Occipital lobe (tissue), 2 donors: ENCODE results near the gene PKNOX2. TPM values are rescaled to one million over a fixed set of nuclear protein-coding genes. Genes with fewer than 3 reads are reported as not detected.

Experiments
- DNase-seq: peaks from one replicate; lab custom pipeline; 2025; lab: John Stamatoyannopoulos, UW
- total RNA-seq: library from RNA; depleted of rRNA; stranded (reverse); fragments of >200 nt; gene quantifications from one replicate; pipeline ENCODE4 v1.2.3, GENCODE V29; 2014

PKNOX2 gene
- total RNA-seq, 1 donor from 2014 or later: 5.3 TPM

GRCh38 chr11:125335106-125335505, 170.6 kb downstream of the PKNOX2 start:
- DNase-seq: no peak

DNA sequence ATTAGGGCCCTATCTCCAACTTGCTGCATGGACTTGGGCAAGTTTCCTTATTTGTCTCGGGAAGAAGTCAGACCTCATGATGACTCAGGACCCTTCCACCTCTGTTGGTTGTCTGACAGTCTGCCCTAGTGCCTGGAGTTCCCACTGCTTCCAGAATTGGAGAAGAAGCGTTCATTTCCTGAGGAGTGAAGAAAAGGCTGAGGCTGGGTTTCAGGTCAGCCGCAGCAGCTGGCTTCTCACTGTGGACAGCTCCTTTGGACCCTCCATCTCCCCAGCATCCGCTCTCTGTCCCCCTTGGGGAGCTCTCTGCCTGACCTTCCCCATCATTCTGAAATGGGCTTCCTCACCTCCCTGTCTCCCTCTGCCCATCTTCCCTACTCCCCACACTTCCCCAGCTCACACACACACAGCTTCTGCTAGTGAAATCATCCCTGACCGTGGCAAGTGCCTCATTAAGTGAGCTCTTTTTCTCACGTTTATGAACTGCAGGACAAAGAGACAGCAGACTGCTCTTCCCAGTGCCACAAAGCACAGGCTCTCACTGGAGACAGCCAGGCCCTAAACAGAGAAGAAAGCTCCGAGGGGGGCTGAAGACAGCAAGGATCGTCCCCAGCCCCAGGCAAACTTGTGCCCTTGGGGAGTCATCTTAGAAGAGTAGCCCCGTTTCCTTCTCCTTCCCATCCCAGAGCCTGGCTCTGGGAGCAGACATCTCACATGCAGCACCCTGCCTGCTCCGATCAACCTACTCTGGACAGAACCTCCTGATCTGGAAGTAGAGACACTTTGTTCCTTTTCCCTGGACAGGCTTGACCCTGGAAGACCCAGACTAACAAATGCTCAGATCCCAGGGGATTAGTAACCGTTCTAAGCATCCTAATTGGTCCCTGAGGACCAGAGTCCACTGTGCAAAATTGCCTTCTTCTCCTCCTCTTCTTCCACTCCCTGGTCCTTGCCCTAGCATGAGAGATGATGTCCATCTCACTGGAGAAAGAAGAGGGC, 173.6 kb downstream of the PKNOX2 start:
- DNase-seq: no peak

- no peak for DNase-seq
Observed at GRCh38 chr11:125338886-125339811, 174.6 kb downstream of the PKNOX2 start.

DNA sequence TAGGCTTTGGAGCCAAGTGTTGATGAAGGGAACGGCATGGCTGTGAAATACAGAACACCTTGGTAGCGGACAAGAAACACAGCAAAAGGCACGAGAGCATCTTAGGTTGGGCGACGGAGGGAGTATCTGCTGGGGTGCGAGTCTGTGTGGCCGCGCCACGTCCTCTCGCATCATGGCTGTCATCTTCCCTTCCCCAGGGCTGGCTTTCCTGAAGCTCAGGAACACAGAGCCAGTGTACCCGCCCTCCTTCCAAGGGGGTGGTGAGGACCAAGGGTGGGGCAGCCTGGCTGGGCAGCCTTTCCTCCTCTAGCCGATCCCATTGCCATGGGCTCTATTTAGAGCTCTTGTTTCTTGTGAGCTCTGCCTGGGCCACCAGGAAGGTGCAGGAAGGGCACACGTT, 177.1 kb downstream of the PKNOX2 start:
- no peak for DNase-seq

- no peak for DNase-seq
Observed at GRCh38 chr11:125342281-125342930, 177.9 kb downstream of the PKNOX2 start.

- no peak for DNase-seq
Observed at GRCh38 chr11:125343086-125343717, 178.7 kb downstream of the PKNOX2 start.

DNA sequence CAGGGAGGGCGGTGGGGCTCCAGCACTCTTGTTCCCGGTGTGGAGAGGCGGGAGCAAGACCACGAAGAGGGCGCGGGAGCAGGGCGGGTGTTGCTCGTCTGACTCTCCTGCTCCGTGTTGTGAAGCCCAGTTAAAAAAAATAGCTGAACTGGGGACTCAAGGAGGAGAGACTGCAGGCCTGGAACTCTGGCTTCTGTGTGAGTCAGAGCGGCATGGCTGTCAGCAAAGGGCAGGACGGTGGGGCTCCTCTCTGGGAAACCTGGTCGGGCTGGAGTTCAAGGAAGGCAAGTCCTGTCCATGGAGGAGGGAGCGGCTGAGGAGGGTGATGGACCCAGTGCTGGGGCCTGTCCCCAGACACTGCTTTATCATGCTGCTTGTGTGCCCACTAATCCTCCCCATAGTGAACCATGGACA, 179.2 kb downstream of the PKNOX2 start:
- no peak for DNase-seq

DNA sequence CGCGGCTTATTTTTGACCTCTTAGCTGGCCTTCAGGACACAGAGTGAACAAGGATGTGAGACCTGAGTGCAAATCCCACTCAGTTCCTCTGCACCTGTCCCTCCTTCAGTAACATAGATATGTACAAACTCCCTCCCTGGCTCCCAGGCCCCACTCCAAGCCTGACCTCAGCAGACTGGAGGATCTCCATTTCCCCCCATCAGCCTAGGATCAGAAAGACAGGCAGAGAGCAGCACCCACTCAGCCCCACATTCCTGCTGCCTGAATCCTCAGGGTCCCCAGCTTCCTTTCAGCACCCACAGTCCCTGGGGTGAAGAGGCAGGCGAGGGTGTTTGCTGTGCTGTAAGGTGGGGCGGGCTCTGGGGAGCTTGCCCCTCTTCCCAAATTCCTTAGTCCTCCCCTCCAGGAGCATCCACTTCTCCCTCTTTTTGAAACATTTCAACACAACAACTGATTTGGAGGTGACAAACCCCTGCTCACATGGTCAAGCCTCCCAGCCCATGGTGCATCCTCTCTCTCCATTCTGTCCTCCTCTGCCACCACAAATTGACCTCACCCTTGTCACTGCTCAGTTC, 180.4 kb downstream of the PKNOX2 start:
- DNase-seq: no peak

- DNase-seq: peak; percentile 47
Observed at GRCh38 chr11:125345421-125346178, 181.0 kb downstream of the PKNOX2 start.

DNA sequence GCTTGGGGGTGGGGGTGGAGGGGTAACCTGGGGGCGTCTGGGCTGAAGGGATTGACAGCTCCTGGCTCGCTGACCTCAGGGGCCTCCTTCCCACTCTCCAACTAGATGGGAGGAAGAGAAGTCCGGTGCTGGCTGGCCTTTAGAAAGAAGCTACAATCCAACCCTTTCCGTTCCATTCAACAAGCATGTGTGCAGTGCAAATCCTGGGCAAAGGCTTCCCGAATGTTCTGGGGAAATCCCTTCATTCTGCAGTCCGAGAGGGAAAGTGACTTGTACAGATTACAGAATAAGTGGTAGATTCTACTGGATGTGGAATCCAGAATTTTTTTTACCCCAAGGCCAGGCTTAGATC, 181.6 kb downstream of the PKNOX2 start:
- DNase-seq: no peak

DNA sequence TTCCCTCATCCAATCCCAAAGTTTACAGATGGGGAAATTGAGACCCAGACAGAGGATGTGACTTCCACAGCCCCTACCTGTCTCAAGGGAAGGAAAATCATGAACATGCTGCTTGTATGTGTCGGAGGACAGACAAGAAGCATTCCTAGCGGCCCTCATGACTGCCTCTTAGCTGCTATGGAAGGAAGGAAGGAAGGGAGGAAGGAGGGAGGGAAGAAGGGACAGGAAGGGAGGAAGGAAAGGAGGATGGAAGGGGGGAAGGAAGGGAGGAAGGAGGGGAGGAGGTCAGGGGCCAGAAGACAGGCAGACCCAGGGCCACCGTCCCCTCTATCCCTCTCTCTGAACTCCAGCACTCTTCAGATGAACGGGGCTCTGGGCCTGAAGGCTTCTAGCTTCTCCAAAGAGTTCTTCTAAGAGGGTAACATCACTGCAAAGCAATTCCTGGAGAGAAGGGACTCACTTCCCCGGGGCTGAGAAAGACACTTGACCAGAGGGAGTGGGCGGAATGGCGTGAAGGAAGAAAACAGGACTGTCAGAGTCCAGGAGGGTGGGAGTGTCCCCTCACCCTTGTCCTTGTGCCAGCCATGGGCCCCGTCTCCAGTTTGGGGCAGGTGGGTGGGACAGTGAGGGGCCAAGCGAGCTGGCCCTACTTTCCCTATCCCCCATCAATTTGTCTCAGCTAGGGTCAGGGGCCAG, 182.2 kb downstream of the PKNOX2 start:
- DNase-seq: no peak

DNA sequence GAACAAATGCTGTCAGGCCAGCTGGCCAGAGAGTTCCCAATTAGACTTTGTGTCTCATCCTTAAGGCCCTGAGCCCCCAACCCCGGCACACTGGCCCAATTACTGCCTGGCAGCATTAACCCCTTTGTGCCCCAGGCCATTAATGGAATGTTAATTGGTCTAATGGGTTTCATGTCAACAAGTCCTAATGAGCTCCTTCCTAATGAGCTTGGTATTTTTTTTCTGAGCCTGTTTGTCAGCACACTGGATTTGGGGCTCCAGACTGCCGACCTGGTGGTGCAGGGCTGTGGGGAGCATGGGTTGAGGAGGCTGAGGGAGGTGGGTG, 182.7 kb downstream of the PKNOX2 start:
- no peak for DNase-seq

- DNase-seq: no peak
Observed at GRCh38 chr11:125348141-125348651, 183.6 kb downstream of the PKNOX2 start.

DNA sequence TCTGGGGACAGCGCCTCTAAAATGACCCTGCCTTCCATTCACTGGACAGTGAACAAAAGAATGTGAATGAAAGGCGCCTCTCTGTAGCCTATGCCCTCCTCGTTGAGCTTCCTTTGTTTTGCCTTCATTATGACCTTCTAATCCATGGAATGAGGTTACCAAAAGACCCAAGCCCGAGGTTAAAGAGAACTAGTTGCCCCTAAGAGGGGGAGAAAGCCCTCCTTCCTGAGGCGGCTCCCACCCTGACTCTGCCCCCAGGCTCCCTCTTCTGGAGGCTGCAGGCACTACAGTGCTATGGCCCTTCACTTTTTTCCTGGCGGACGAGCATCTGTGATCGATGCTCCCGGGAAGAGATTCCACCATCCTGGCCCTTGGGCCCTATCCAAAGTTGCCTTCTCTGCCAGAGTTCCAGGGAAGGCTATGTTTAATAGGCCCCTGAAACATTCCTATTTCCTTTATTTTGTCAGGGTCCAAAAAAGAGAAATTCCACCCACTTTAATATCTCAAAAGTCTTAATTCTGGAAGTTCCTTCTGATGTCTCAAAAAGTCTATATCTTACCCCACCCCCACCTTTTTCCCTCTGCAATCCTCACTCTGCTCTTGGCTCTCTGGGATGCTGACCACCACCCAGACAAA, 184.2 kb downstream of the PKNOX2 start:
- peak; percentile 42 for DNase-seq

GRCh38 chr11:125350206-125351032, 185.9 kb downstream of the PKNOX2 start:
- DNase-seq: no peak

DNA sequence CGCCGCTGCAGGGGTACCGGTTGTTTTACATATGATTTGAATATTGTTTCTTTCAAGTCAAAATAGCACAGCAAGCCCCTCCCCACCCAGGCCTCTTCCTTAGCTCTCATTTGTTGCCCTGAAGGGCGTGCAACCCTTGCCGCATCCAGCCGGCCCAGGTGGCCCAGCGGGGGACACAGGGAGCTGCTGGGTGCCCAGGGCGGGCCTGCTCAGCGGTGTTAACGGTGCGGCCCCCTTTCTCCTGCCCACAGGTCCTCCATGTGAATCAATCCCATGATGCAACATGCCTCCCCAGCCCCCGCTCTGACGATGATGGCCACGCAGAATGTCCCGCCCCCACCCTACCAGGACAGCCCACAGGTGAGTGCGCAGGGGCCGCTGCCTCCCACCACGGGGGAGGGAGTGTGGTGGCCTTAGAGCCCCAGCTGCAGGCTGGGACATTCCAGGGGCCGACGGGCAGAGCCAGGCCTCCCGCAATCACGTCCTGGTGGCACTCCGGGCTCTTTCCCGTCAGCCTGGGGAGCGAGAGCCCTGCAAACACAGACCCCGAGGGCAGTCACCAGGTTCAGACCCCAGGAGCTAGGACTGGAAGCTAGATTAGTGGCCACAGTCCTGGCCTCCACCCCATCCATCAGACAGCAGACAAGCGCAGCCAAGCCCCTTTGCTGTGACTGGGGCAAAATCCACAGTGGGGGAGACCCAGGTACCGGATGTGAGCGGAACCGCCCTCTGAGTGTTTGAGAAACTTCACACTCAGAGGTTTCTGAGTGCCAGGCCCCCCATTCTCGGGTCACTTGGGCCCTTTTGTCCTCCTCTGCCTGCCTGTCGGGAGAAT, 186.7 kb downstream of the PKNOX2 start:
- no peak for DNase-seq

- no peak for DNase-seq
Observed at GRCh38 chr11:125351868-125352250, 187.3 kb downstream of the PKNOX2 start.
